ENCODE data around the gene PARD3B.

PARD3B gene

DNA sequence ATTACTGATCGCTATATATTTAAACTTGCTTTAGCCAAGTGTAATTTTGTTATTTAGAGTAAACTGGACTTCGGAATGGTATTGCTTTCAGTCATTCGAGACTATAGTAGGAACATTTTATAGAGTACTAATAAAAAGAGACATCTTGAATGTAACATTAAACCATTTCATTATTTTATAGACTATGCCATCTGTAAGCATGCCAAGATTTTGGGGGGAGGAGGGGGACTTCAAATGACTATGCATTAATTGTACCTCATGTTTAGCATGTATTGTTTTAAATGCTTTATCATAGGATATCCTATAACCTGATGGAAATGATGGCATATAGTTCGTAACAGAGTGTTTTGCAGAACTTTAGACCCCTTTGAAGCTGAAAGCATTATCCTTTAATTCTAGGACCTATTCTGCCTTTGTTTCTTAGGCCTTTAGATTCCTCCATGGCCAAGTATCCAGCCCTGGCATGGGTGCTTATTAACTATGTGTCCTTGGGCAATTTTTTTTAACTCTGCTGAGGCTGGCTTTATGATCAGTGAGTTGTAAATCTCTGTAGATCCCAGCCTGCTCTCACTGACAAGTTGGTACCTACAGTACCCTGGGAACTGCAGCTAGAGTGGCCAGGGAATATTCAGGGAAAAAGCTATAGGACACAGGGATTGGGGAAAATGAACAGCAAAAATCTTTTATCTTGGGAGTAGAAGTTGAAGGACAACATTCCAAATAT, 93.4 kb downstream of the PARD3B start:
- TF ChIP-seq POLR2A (IDR thresholded peaks at IDR 0.05; ENCODE audit: low read length), result no peak
- DNase-seq, result no peak

DNA sequence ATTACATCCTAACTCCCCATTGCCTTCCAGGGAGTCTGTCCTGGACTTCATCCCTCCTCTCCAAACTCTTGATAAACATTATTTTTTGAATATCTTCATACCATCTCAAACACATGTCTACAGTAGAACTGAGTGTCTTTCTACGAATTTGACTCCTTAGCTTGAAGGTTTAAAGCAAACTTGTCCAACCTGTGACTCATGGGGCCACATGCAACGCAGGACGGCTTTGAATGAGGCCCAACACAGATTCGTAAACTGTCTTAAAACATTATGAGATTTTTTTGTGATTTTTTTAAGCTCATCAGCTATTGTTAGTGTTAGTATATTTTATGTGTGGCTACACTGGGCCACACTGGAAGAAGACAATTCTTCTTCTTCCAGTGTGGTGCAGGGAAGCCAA, 98.1 kb downstream of the PARD3B start:
- DNase-seq, result no peak
- TF ChIP-seq POLR2A (IDR thresholded peaks at IDR 0.05; ENCODE audit: low read length) (no peak), GATA1 (IDR thresholded peaks at IDR 0.05; ENCODE audit: low read depth, low read length) (no peak)

DNA sequence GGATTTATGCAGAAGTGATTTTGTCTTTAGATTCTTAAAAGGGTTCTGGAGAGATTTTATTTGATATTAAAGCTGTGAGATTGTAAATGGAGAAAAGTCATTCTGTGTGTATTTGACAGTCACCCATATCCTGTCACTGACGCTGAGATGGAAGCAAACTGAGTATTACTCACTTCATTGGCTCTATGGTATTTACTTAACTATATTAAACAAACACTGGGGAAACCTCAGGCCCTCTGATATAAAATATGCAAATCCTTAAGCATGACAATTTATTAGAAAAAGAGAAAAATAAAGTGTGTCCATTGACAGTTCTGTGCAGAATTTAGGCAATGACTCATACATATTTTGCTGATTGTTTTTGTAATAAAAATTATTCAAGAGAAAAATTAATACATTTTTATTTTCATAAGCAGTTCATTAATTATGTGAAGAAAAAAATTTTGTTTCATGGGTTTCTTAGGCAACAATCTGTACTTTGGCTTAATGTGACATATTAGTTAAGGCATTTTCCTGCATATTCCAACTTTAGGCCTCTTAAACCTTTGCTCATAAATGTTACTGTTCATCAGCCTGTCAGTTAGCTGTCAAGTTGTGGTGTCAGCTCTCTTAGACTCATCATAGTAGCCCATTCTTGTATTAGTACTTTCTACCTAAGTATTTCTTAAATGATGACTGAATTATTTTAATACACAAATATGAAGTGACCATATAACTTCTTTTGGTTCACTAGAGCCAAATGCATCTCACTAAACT, 99.9 kb downstream of the PARD3B start:
- TF ChIP-seq GATA1 (IDR thresholded peaks at IDR 0.05; ENCODE audit: low read depth, low read length) (no peak), POLR2A (IDR thresholded peaks at IDR 0.05; ENCODE audit: low read length) (no peak)
- no peak for DNase-seq

DNA sequence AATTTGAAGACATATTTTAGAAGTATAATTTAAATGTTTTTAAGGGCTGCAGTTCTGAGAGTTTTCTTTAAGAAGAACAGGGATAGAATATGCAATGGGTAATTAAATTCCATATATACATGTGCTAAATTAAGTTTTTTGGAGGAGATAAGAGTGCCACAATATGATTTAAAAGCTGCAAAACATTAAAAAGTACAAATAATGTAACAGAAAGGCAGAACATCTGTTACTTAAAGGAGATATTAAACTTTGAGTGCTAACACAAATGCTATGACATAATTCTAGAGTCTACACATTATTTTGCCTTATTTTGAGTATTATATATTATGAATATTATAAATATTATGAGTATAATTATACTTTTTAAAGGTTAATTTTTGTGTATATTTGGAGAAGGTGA, 102.4 kb downstream of the PARD3B start:
- DNase-seq, result no peak
- no peak for TF ChIP-seq POLR2A (IDR thresholded peaks at IDR 0.05; ENCODE audit: low read length)
- no peak for TF ChIP-seq GATA1 (IDR thresholded peaks at IDR 0.05; ENCODE audit: low read depth, low read length)

DNA sequence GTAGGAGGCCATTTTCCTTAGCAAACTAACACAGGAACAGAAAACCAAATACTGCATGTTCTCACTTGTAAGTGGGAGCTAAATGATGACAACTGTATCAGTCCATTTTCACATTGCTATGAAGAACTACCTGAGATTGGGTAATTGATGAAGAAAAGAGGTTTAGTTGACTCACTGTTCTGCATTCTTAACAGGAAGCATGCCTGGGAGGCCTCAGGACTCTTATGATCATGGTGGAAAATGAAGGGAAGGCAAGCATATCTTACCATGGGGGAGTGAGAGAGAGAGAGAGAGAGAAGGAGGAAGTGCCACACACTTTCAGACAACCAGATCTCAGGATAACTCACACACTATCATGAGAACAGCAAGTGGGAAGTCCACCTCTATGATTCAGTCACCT, 105.3 kb downstream of the PARD3B start:
- TF ChIP-seq POLR2A (IDR thresholded peaks at IDR 0.05; ENCODE audit: low read length), result no peak
- no peak for TF ChIP-seq GATA1 (IDR thresholded peaks at IDR 0.05; ENCODE audit: low read depth, low read length)
- no peak for DNase-seq

DNA sequence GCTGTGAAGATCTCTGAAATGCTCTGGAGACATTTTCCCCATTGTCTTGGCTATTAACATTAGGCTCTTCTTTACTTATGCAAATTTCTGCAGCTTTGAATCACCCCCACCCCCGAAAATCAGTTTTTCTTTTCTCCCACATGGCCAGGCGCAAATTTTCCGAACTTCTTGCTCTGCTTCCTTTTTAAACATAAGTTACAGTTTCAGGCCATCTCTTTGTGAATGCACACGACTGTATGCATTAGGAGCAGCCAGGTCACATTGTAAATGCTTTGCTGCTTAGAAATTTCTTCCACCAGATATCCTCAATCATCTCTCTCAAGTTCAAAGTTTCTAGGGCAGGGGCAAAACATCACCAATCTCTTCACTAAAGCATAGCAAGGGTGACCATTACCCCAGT, 106.8 kb downstream of the PARD3B start:
- TF ChIP-seq POLR2A (IDR thresholded peaks at IDR 0.05; ENCODE audit: low read length) (no peak), GATA1 (IDR thresholded peaks at IDR 0.05; ENCODE audit: low read depth, low read length) (no peak)
- no peak for DNase-seq

DNA sequence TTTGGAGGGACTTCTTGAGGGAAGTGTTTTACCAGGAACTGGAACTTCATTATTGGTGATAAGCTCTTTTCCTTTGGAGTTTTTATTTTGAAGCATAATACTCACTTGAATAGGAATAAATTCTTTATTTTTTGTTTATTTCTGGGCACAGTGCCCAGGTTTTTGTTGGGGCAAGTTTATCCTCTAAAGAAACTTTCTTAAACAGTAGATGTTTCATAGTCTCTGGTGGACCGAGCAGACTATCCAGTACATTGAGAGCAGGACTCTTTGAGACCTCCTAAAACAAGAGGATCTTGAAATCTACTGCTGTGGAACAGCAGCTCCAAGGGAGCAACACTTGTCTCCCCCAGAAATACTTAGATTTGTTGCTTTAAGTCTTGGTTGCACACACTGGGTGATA, 109.4 kb downstream of the PARD3B start:
- no peak for DNase-seq
- TF ChIP-seq POLR2A (IDR thresholded peaks at IDR 0.05; ENCODE audit: low read length), result no peak
- no peak for TF ChIP-seq GATA1 (IDR thresholded peaks at IDR 0.05; ENCODE audit: low read depth, low read length)

DNA sequence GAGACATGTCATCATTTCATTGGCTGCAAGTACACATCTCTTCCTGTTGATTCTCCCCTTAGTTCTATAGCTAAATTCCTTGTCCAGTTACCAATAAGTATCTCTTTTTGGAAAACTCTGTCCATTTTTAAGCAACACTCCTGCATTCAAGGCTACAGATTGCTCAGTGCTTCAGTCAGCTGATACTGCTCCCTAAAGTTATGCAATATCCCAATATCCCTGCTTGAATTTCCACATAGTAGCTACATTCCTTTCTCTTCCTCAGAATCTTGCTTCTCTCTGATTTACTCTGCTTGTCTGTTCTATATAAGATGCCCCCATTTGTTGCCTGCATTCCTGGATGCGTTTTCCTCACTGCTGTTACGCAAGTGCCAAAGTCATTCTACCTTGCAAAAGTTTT, 109.8 kb downstream of the PARD3B start:
- no peak for TF ChIP-seq GATA1 (IDR thresholded peaks at IDR 0.05; ENCODE audit: low read depth, low read length)
- TF ChIP-seq POLR2A (IDR thresholded peaks at IDR 0.05; ENCODE audit: low read length), result no peak

DNA sequence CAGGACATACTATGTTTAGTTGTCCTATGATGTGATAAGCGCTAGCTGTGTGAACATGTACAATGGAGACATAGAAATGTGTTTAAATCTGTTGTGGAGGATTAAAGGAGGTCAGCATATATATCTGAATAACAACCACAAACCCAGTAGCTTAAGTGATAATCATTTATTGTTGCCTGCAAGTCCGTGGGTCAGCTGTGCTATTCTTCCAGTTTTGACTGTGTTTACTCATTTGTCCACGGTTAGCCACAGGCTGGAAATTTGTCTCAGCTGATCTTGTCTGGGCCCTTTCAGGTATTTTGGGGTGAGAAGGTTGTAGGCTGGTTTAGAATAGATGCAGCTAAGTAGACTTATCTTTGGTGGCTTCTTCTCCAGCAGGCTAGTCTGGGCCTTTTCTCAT, 110.4 kb downstream of the PARD3B start:
- no peak for TF ChIP-seq GATA1 (IDR thresholded peaks at IDR 0.05; ENCODE audit: low read depth, low read length)
- no peak for TF ChIP-seq POLR2A (IDR thresholded peaks at IDR 0.05; ENCODE audit: low read length)
- DNase-seq, result no peak

More for the DNA sequence above, 109.8 kb downstream of the PARD3B start:
- DNase-seq, result no peak

DNA sequence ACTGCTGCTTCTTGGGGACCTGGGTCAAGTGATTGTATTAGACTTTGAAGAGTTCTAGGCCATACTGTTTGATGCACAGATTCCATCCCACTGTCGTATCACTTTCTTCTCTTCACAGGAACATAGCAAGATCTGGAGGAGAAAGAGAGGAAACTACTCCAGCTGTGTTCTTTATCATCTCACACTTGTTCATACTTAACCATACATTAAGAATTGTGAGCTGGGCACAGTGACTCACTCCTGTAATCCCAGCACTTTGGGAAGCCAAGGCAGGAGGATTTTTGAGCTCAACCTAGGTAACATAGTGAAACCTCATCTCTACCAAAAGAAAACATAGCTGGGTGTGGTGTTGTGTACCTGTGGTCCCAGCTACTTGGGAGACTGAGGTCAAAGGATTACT, 111.7 kb downstream of the PARD3B start:
- TF ChIP-seq POLR2A (IDR thresholded peaks at IDR 0.05; ENCODE audit: low read length), result no peak
- no peak for DNase-seq

DNA sequence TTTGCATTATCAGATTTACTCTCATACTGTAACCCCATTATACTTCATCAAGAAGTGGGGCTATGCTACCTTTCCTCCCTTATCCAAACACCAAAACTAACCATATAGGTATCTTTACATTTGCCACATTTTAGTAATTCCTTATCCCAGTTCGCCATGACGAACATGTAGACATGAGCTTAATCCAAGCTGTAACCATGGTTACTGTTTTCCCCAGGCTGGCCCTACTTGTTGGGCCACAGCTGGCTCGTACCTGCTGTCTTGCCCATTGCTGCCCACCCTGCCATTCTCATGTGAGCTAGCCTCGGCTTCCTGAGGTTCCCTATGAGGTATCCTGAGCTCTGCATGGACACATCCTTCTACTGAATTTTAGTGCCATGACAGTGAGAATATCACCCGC, 117.7 kb downstream of the PARD3B start:
- DNase-seq, result no peak
- TF ChIP-seq POLR2A (IDR thresholded peaks at IDR 0.05; ENCODE audit: low read length) (no peak), GATA1 (IDR thresholded peaks at IDR 0.05; ENCODE audit: low read depth, low read length) (no peak)

DNA sequence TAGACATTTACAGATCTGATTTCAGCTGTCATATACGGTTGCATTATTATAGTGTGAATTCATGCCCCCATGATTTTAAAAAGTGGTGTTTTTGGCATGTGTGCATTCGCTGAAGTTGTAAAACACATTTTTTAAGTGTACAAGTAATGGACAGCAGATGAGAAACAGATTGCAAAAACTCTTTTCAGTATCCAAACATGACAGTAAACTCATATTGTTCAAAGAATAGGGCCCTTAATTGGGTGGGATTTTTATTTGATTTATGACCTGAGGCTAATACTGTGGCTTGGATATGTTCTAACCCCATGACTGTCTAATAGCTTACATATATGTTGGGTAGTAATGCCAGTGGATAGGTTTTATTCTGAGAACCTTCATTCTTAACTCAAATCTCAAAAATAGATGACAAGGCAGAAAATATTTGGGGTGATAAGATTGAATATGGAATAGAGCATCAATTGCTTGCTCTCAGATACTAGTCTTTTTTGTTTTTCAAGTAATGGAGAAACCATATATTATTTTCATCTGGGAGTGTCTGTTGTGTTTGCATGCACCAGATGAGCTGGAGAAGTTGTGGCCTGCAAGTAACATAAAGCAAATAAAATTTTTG, 118.6 kb downstream of the PARD3B start:
- no peak for DNase-seq
- TF ChIP-seq POLR2A (IDR thresholded peaks at IDR 0.05; ENCODE audit: low read length) (no peak), GATA1 (IDR thresholded peaks at IDR 0.05; ENCODE audit: low read depth, low read length) (no peak)

DNA sequence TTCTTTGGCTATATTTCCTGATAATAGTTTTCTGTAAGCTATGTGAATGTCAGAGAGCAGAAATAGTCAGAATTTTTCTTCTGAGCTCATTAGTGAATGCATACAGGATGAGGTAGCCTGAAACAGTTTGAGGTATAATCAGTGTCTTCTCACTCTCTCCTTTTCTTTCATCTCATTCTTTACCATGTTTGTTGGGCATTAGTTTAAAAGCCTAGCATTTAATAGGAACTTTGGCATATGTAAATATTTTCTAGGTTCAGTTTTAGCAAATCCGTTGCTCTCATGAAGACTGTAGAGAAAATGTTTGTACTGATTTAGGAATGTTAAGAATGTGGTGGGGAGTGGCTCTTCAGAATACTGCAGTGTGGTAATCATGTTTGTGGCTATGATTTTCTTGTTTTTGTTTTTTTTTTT, 119.4 kb downstream of the PARD3B start:
- DNase-seq, result no peak
- no peak for TF ChIP-seq GATA1 (IDR thresholded peaks at IDR 0.05; ENCODE audit: low read depth, low read length)
- TF ChIP-seq POLR2A (IDR thresholded peaks at IDR 0.05; ENCODE audit: low read length), result no peak

DNA sequence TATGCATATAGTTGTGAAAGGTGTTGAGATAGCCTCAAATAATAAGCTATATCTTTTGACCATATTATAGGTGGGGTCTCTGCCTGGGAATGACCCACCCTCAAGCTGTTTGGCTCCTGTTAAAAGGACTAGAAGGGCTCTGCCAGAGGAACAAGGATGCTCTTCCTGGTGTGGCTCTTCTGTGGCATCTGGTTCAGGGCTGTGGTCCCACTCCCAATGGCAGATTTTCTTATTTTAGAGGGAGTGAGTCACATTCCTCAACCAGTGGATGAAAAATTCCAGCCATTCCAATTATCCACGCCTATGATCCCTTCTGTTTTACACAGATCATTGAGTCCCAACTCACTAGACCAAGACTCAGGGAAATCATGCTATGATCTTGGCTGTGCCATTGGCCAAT, 119.9 kb downstream of the PARD3B start:
- TF ChIP-seq POLR2A (IDR thresholded peaks at IDR 0.05; ENCODE audit: low read length) (no peak), GATA1 (IDR thresholded peaks at IDR 0.05; ENCODE audit: low read depth, low read length) (no peak)
- no peak for DNase-seq

DNA sequence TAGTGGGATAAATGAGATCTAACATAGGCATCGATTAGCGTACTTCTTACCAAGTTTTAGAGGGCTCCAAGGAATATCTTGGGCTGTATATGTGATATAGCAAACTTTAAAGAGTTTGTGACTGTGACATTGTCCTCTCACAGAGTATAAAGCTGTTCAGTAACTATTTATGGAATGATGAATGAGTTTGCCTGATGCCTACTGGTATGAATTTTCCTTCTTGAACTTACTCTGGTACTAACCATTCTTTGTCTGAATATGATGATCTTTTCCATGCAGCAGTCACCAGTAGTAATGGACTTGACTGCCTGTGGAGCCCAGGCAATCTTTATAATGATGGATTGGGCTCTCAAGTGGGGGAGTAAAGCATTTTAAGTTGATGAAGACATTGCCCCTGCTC, 120.5 kb downstream of the PARD3B start:
- DNase-seq, result no peak
- TF ChIP-seq POLR2A (IDR thresholded peaks at IDR 0.05; ENCODE audit: low read length) (no peak), GATA1 (IDR thresholded peaks at IDR 0.05; ENCODE audit: low read depth, low read length) (no peak)

Measured in erythroblast (primary cell).